HepG2 (cell line): ENCODE results near the gene TRIM62.

Source experiments
- CREB1 ChIP-seq, 2 experiments: fragments of 450-650 bp in 1 of 2; IDR thresholded peaks; 2 replicates each; pipeline ENCODE4 v1.6.1; 2016 to 2017; ENCODE audit warnings: control low read depth in 1 of 2, mild to moderate bottlenecking in 1 of 2, missing compliant biosample characterization in 1 of 2, missing genetic modification characterization in 1 of 2
- REST ChIP-seq, 2 experiments: IDR thresholded peaks; 2 replicates each; pipeline ENCODE4 v1.6.1; 2011 to 2012; ENCODE audit warnings: low read length in 2 of 2, borderline replicate concordance in 1 of 2, low read depth in 1 of 2, mild to moderate bottlenecking in 1 of 2, moderate library complexity in 1 of 2

GRCh38 chr1:33151116-33151515, 30.7 kb downstream of the TRIM62 start:
- TF ChIP-seq CREB1 (IDR thresholded peaks at IDR 0.05) (no peak), CREB1 (CRISPR knock-in tag; IDR thresholded peaks at IDR 0.05) (no peak), REST (IDR thresholded peaks at IDR 0.05; ENCODE audit: borderline replicate concordance in 1 of 2, low read depth in 1 of 2, low read length in 2 of 2) (no peak)
